A673 (cell line): Measurements from ENCODE around the gene TRMT11.

Source experiments
- EZH2 ChIP-seq: fragments of 200-600 bp; sonication (generic); IDR thresholded peaks from 2 replicates; pipeline ENCODE4 v1.6.1; 2017; ENCODE audit warnings: borderline replicate concordance, low read depth, mild to moderate bottlenecking, mixed read lengths, antibody characterized with exemption, low read length; ENCODE audit not compliant: poor library complexity, severe bottlenecking
- TF ChIP-seq, protein P1 (sequence below): fragments of 300-800, 200-600 bp; sonication (generic); conservative IDR thresholded peaks from 2 replicates; pipeline ENCODE4 v1.5.1; 2017; ENCODE audit warnings: low read depth, mild to moderate bottlenecking, antibody characterized with exemption, low read length, moderate library complexity, mixed read lengths

DNA sequence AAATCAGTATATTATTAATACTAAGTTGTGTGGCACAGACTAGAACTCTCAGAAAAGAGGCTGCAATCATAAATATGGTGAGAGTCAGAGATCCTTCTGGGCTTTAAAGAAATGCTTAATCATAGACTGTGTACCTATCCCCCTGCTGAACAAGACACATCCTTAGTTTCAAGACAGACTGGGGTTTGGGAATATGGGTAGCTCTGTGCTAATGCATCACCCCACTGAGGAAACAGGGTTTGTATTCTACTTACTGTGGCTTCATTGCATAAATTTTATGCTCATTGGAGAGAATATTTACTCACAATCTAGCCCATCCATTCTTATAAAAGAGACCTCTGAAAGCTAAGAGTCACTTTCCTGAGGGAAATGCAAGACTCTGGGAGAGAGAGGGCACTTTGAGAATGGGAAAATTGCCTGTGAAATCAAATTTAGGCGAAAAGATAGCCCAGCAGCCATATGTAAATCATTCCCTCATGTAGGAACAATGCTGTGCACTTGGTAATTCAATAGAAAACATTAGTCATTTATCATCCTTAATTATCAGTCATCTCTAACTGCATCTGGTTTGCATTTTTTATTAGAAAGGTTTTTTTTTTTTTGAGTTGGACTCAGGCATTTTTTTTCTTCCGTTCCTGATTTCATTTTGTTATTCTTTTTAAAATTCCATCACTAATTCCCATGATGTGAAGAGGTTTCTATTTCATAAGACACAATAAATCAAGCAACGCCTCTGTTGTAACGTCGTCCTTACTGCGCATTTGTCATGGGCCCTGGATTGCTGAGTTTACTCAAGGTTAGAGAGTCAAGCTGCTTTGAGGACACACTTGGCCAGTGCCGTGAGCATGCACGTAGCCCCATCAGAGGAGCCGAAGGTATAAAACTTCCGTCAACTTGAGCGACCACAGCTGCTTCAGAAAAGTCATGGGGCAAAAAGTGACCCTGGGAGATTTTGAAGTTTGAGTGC lies 91.8 kb downstream of the TRMT11 start:
- TF ChIP-seq, protein P1, sequence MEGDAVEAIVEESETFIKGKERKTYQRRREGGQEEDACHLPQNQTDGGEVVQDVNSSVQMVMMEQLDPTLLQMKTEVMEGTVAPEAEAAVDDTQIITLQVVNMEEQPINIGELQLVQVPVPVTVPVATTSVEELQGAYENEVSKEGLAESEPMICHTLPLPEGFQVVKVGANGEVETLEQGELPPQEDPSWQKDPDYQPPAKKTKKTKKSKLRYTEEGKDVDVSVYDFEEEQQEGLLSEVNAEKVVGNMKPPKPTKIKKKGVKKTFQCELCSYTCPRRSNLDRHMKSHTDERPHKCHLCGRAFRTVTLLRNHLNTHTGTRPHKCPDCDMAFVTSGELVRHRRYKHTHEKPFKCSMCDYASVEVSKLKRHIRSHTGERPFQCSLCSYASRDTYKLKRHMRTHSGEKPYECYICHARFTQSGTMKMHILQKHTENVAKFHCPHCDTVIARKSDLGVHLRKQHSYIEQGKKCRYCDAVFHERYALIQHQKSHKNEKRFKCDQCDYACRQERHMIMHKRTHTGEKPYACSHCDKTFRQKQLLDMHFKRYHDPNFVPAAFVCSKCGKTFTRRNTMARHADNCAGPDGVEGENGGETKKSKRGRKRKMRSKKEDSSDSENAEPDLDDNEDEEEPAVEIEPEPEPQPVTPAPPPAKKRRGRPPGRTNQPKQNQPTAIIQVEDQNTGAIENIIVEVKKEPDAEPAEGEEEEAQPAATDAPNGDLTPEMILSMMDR, result no peak
- TF ChIP-seq EZH2, result no peak
